Stomach (tissue), 4 donors: ENCODE results near the gene DTNBP1.

ENCODE experiments used
- CTCF ChIP-seq, 7 experiments: fragments of 450-650 bp in 4 of 7; fragments of 200-600 bp in 3 of 7; sonication (generic) in 3 of 7; IDR thresholded peaks; one replicate each; pipeline ENCODE4 v1.5.1; 2016 to 2019; ENCODE audit warnings: antibody characterized with exemption in 7 of 7, control low read depth in 2 of 7, mild to moderate bottlenecking in 1 of 7
- EP300 ChIP-seq: sonication (generic); formaldehyde crosslinking; IDR thresholded peaks from one replicate; pipeline ENCODE4 v1.6.1; 2017; ENCODE audit warnings: antibody characterized with exemption
- POLR2A ChIP-seq, 4 donors: fragments of 450-650 bp; IDR thresholded peaks; one replicate each; pipeline ENCODE4 v1.6.1; 2016; ENCODE audit warnings: antibody characterized with exemption in 4 of 4, control low read depth in 2 of 4, mild to moderate bottlenecking in 1 of 4, moderate library complexity in 1 of 4

GRCh38 chr6:15546591-15546990 lies 116.2 kb downstream of the DTNBP1 start:
- TF ChIP-seq EP300 (no peak), CTCF (IDR thresholded peaks at IDR 0.05) (no peak), POLR2A (IDR thresholded peaks at IDR 0.05) (no peak)
